Measurements from ENCODE around the gene SBF2. TPM values are rescaled to one million over a fixed set of nuclear protein-coding genes. Genes with fewer than 3 reads are reported as not detected.
"Not testable (repeated sequence)": the region's sequence is repeated elsewhere in the genome, so short reads cannot be mapped to it uniquely, and the experiment has no call there.

Gene SBF2
- total RNA-seq, 1 experiment from 2014 or later: 31.3 TPM

- H3K4me2 ChIP-seq (ENCODE audit: low read length): no peak overlapping the region; the same call in 1 of the 2 replicates
- no peaks in the 10 kb centered on the region for H3K9me3 ChIP-seq (ENCODE audit: low read length)
- no peaks in the 10 kb centered on the region for H3K9me2 ChIP-seq (replicated peaks; ENCODE audit: low read length)
- no peak for ATAC-seq
- H2AFZ ChIP-seq (ENCODE audit: low read length): no peak overlapping the region
- peaks cover 16% of the 10 kb centered on the region for H3K4me1 ChIP-seq (ENCODE audit: insufficient read depth, low read length)
- no peak overlapping the region for H3K4me3 ChIP-seq (ENCODE audit: low read length)
- no peak overlapping the region for H3K9ac ChIP-seq (ENCODE audit: low read length)
- BruUV-seq (replicated peaks): no TSS peak
- H3K27ac ChIP-seq (ENCODE audit: low read length): no peak overlapping the region
- no peak for DNase-seq
- ChIA-PET CTCF (no interaction called here), POLR2A (ENCODE audit: unreplicated experiment) (no interaction called here)
- no peaks in the 10 kb centered on the region for H3F3A ChIP-seq (ENCODE audit: low read length, unreplicated experiment)
- TF ChIP-seq EZH2 (IDR thresholded peaks at IDR 0.05; ENCODE audit: low read length, unreplicated experiment): no peak
- H4K20me1 ChIP-seq (ENCODE audit: low read length): no peaks in the 10 kb centered on the region
- no peaks in the 10 kb centered on the region for H3K27me3 ChIP-seq (ENCODE audit: low read length)
- intact Hi-C loops (cut with micrococcal nuclease): loop anchor here (2.0 kb wide), 1 partner anchor 22 kb away; no protein-coding TSS in a partner anchor
- H3K79me2 ChIP-seq (ENCODE audit: low read length): no peaks in the 10 kb centered on the region
- no peaks in the 10 kb centered on the region for H3K36me3 ChIP-seq (ENCODE audit: low read depth, low read length)
Measured at GRCh38 chr11:10139143-10139542, 154.9 kb downstream of the SBF2 start.

GRCh38 chr11:10134975-10135481 lies 159.0 kb downstream of the SBF2 start:
- POLR2A ChIA-PET (ENCODE audit: unreplicated experiment): no interaction called here
- no peaks in the 10 kb centered on the region; the same call in 1 of the 2 replicates for H3K36me3 ChIP-seq (ENCODE audit: low read depth, low read length)

GRCh38 chr11:10134226-10134625 lies 159.8 kb downstream of the SBF2 start:
- DNase-seq; CTCF ChIA-PET; H3F3A ChIP-seq (ENCODE audit: low read length, unreplicated experiment); BruUV-seq (replicated peaks); H3K27me3 ChIP-seq (ENCODE audit: low read length); H3K79me2 ChIP-seq (ENCODE audit: low read length); H3K9me2 ChIP-seq (replicated peaks; ENCODE audit: low read length); ATAC-seq; H3K4me1 ChIP-seq (ENCODE audit: insufficient read depth, low read length); H2AFZ ChIP-seq (ENCODE audit: low read length); H3K4me2 ChIP-seq (ENCODE audit: low read length); H3K4me3 ChIP-seq (ENCODE audit: low read length); H3K9ac ChIP-seq (ENCODE audit: low read length); H3K27ac ChIP-seq (ENCODE audit: low read length); H3K36me3 ChIP-seq (ENCODE audit: low read depth, low read length); H4K20me1 ChIP-seq (ENCODE audit: low read length); POLR2A ChIA-PET (ENCODE audit: unreplicated experiment); H3K9me3 ChIP-seq (ENCODE audit: low read length); intact Hi-C loops (cut with micrococcal nuclease): not testable (repeated sequence)

More at GRCh38 chr11:10134975-10135481, 159.0 kb downstream of the SBF2 start:
- DNase-seq (no peak), ATAC-seq (no peak)
- Histone ChIP-seq H3K4me2 (ENCODE audit: low read length) (no peak overlapping the region), H3K4me3 (ENCODE audit: low read length) (no peak overlapping the region), H3K9ac (ENCODE audit: low read length) (no peak overlapping the region), H3K4me1 (ENCODE audit: insufficient read depth, low read length) (peaks cover 7% of the 10 kb centered on the region), H3K27ac (ENCODE audit: low read length) (no peak overlapping the region), H3K27me3 (ENCODE audit: low read length) (no peaks in the 10 kb centered on the region), H4K20me1 (ENCODE audit: low read length) (no peaks in the 10 kb centered on the region), H3K9me3 (ENCODE audit: low read length) (no peaks in the 10 kb centered on the region), H2AFZ (ENCODE audit: low read length) (no peak overlapping the region), H3K9me2 (replicated peaks; ENCODE audit: low read length) (no peaks in the 10 kb centered on the region), H3K79me2 (ENCODE audit: low read length) (no peaks in the 10 kb centered on the region), H3F3A (ENCODE audit: low read length, unreplicated experiment) (no peaks in the 10 kb centered on the region)
- no peak for TF ChIP-seq EZH2 (IDR thresholded peaks at IDR 0.05; ENCODE audit: low read length, unreplicated experiment)
- TF ChIP-seq CTCF (conservative IDR thresholded peaks at IDR 0.05; ENCODE audit: low read depth, low read length): no peak
- TF ChIP-seq EZH2phosphoT487 (IDR thresholded peaks at IDR 0.05; ENCODE audit: borderline replicate concordance, low read length): no peak
- intact Hi-C loops (cut with micrococcal nuclease): no loop called here
- no TSS peak for BruUV-seq (replicated peaks)
- CTCF ChIA-PET: no interaction called here

- H3K79me2 ChIP-seq (ENCODE audit: low read length); H3K27me3 ChIP-seq (ENCODE audit: low read length); H4K20me1 ChIP-seq (ENCODE audit: low read length); H3K9ac ChIP-seq (ENCODE audit: low read length); CTCF ChIA-PET; POLR2A ChIA-PET (ENCODE audit: unreplicated experiment); H3K4me2 ChIP-seq (ENCODE audit: low read length); H3K4me1 ChIP-seq (ENCODE audit: insufficient read depth, low read length); H3K27ac ChIP-seq (ENCODE audit: low read length); H3K9me2 ChIP-seq (replicated peaks; ENCODE audit: low read length); H3K9me3 ChIP-seq (ENCODE audit: low read length); intact Hi-C loops (cut with micrococcal nuclease); BruUV-seq (replicated peaks); H3K36me3 ChIP-seq (ENCODE audit: low read depth, low read length); H2AFZ ChIP-seq (ENCODE audit: low read length); H3F3A ChIP-seq (ENCODE audit: low read length, unreplicated experiment); DNase-seq; ATAC-seq; H3K4me3 ChIP-seq (ENCODE audit: low read length): not testable (repeated sequence)
Measured at GRCh38 chr11:10133251-10133650, 160.8 kb downstream of the SBF2 start.
